GM12864 (cell line): ENCODE data around the gene OTOS.

ENCODE experiments used
- DNase-seq: peaks from one replicate; pipeline ENCODE4 v3.0.0-alpha.2; 2011; ENCODE audit warnings: low read depth
- H3K4me3 ChIP-seq: 2 replicates; pipeline ENCODE4 v1.5.1; 2011; ENCODE audit warnings: mild to moderate bottlenecking, low read depth, low read length, control low read depth
- CTCF ChIP-seq: IDR thresholded peaks from 2 replicates; pipeline ENCODE4 v1.5.1; 2011; ENCODE audit warnings: low read depth, mild to moderate bottlenecking, moderate library complexity, low read length, control low read depth, inconsistent platforms; ENCODE audit errors: missing control alignments

OTOS gene

GRCh38 chr2:240124651-240125030 is 15.8 kb downstream of the OTOS start:
- H3K4me3 ChIP-seq = no peak overlapping the region
- no peak for DNase-seq
- no peak for TF ChIP-seq CTCF

- TF ChIP-seq CTCF = no peak
- DNase-seq = no peak
- H3K4me3 ChIP-seq = no peak overlapping the region
Measured at GRCh38 chr2:240123821-240124650, 16.4 kb downstream of the OTOS start.

- TF ChIP-seq CTCF = no peak
- no peak overlapping the region for H3K4me3 ChIP-seq
- no peak for DNase-seq
Measured at GRCh38 chr2:240121675-240122074, 18.8 kb downstream of the OTOS start.

GRCh38 chr2:240121190-240121589 is 19.3 kb downstream of the OTOS start:
- no peak overlapping the region for H3K4me3 ChIP-seq
- no peak for TF ChIP-seq CTCF
- no peak for DNase-seq

- no peak for DNase-seq
- TF ChIP-seq CTCF = no peak
- no peak overlapping the region for H3K4me3 ChIP-seq
Measured at GRCh38 chr2:240114233-240114632, 26.2 kb downstream of the OTOS start.

- no peak for DNase-seq
- no peak overlapping the region for H3K4me3 ChIP-seq
- no peak for TF ChIP-seq CTCF
Measured at GRCh38 chr2:240112914-240113690, 27.4 kb downstream of the OTOS start.
